Astrocyte (in vitro differentiated cells and primary cell): Measurements from ENCODE around the gene C1orf35. TPM values are rescaled to one million over a fixed set of nuclear protein-coding genes. Genes with fewer than 3 reads are reported as not detected.

ENCODE experiments used
- DNase-seq: peaks from one replicate; pipeline ENCODE4 v3.0.0-alpha.2; 2010; ENCODE audit warnings: low read depth
- FAIRE-seq: peaks from 2 replicates; lab custom pipeline; 2011; peaks lifted over from hg19 to GRCh38; lab: Jason Lieb, UNC
- H2AFZ ChIP-seq: 2 replicates; pipeline ENCODE4 v1.6.0; 2012; ENCODE audit warnings: low read depth, low read length, inconsistent platforms
- H3K27ac ChIP-seq: 2 replicates; pipeline ENCODE4 v1.5.1; 2011; ENCODE audit warnings: low read depth, low read length, inconsistent platforms
- H3K27me3 ChIP-seq: 2 replicates; pipeline ENCODE4 v1.6.0; 2011; ENCODE audit warnings: low read length, inconsistent platforms; ENCODE audit not compliant: insufficient read depth
- H3K36me3 ChIP-seq: 2 replicates; pipeline ENCODE4 v1.5.1; 2011; ENCODE audit warnings: low read length, inconsistent platforms; ENCODE audit not compliant: insufficient read depth
- H3K4me1 ChIP-seq: 2 replicates; pipeline ENCODE4 v1.5.1; 2011; ENCODE audit warnings: low read length, inconsistent platforms; ENCODE audit not compliant: insufficient read depth
- H3K4me2 ChIP-seq: 2 replicates; pipeline ENCODE4 v1.6.0; 2012; ENCODE audit warnings: low read length, inconsistent platforms
- H3K4me3 ChIP-seq: 2 replicates; pipeline ENCODE4 v1.5.1; 2011; ENCODE audit warnings: low read depth, mild to moderate bottlenecking, low read length, inconsistent platforms; ENCODE audit not compliant: insufficient read depth
- H3K79me2 ChIP-seq: 2 replicates; pipeline ENCODE4 v1.6.0; 2012; ENCODE audit warnings: mild to moderate bottlenecking, low read length, inconsistent platforms; ENCODE audit not compliant: insufficient read depth
- H3K9ac ChIP-seq: 2 replicates; pipeline ENCODE4 v1.6.0; 2012; ENCODE audit warnings: mild to moderate bottlenecking, low read length, inconsistent platforms
- H3K9me3 ChIP-seq: 2 replicates; pipeline ENCODE4 v1.5.1; 2012; ENCODE audit warnings: low read depth, mild to moderate bottlenecking, low read length, inconsistent platforms; ENCODE audit not compliant: insufficient read depth
- H4K20me1 ChIP-seq: 2 replicates; pipeline ENCODE4 v1.6.0; 2012; ENCODE audit warnings: low read length, inconsistent platforms; ENCODE audit not compliant: insufficient read depth
- H3K27ac Mint-ChIP-seq: one replicate; pipeline ENCODE4 v1.8.0; 2021; ENCODE audit warnings: mild to moderate bottlenecking, mixed read lengths; ENCODE audit not compliant: unreplicated experiment
- H3K27me3 Mint-ChIP-seq: one replicate; pipeline ENCODE4 v1.8.0; 2021; ENCODE audit warnings: low read depth, mixed read lengths; ENCODE audit not compliant: unreplicated experiment
- H3K36me3 Mint-ChIP-seq: one replicate; pipeline ENCODE4 v1.8.0; 2021; ENCODE audit warnings: low read depth, mixed read lengths; ENCODE audit not compliant: unreplicated experiment
- H3K4me1 Mint-ChIP-seq: one replicate; pipeline ENCODE4 v1.8.0; 2021; ENCODE audit warnings: low read depth, mixed read lengths; ENCODE audit not compliant: unreplicated experiment
- H3K4me3 Mint-ChIP-seq: one replicate; pipeline ENCODE4 v1.8.0; 2021; ENCODE audit warnings: mild to moderate bottlenecking, moderate library complexity, mixed read lengths; ENCODE audit not compliant: unreplicated experiment
- H3K9me3 Mint-ChIP-seq: one replicate; pipeline ENCODE4 v1.8.0; 2021; ENCODE audit warnings: mild to moderate bottlenecking, mixed read lengths; ENCODE audit not compliant: unreplicated experiment
- CTCF ChIP-seq: IDR thresholded peaks from 2 replicates; pipeline ENCODE4 v1.5.1; 2011; ENCODE audit warnings: low read depth, mild to moderate bottlenecking, inconsistent platforms, low read length, moderate library complexity; ENCODE audit not compliant: insufficient read depth
- EZH2 ChIP-seq: IDR thresholded peaks from 2 replicates; pipeline ENCODE4 v1.6.1; 2012; ENCODE audit warnings: mild to moderate bottlenecking, low read length, inconsistent platforms; ENCODE audit not compliant: insufficient read depth
- total RNA-seq: library from RNA; stranded (reverse); gene quantifications from 2 replicates; pipeline ENCODE4 v1.2.1, GENCODE V29; 2021

Gene C1orf35
- total RNA-seq, 1 donor from 2014 or later, result 21.8 TPM

DNA sequence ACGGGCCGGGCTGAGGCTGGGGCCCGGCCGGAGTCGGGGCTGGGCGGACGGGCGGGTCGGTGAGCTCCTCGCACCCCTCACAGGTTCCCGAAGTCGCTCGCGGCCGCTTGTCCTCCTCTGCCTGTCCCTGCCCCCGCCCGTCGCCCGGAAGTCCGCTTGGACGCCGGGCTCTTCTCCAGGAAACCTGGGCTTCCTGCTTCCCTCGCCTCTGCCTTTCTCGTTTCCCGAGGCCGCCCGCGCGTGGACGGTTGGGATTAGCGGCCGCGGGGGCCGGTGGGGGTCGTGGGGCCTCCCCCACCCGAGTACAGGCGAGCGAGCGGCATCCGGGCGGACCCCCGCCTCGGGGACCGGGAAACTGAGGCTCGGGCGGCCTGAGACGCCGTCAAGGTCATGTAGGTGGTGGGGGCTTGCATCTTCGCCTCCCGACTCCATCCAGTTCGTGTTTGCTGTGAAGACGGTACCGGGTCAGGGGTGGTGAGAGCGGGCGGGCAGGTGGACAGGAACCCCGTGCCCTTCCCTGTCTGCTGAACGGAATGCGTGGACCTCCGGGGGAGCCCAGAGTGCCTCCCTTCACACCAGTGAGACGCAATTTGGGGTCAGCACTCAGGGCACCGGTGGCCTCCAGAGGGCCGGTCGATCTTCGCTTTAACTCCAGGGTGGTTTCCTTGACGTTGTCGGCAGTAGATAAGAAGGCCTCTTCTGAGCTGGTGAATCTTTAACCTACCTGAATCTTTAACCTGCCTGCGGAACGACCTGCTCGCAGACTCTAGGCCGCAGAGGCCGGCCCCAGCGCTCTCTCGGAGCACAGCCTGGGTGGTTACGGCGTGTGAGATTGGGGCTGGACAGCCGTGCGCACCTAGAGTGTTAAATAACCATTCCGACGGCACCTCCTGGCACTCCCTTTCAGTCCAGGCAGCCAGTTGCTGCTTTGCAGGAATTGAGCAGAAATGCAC, 19.9 kb downstream of the C1orf35 start:
- H3K4me1 Mint-ChIP-seq, result peaks cover 37% of the 10 kb centered on the region
- peak overlapping the region; percentile 97 for H3K27ac ChIP-seq
- no peaks in the 10 kb centered on the region for H3K9me3 ChIP-seq
- peak overlapping the region; percentile 97 for H3K4me3 ChIP-seq
- no peak overlapping the region for H2AFZ ChIP-seq
- peaks cover 3% of the 10 kb centered on the region for H3K36me3 Mint-ChIP-seq
- peaks cover 78% of the 10 kb centered on the region for H3K79me2 ChIP-seq
- peaks cover 49% of the 10 kb centered on the region for H3K4me1 ChIP-seq
- no peaks in the 10 kb centered on the region for H3K27me3 Mint-ChIP-seq
- peaks cover 4% of the 10 kb centered on the region for H3K36me3 ChIP-seq
- peak overlapping the region; percentile 99 for H3K27ac Mint-ChIP-seq
- H3K9ac ChIP-seq, result peak overlapping the region; percentile 100
- peaks cover 76% of the 10 kb centered on the region for H4K20me1 ChIP-seq
- no peaks in the 10 kb centered on the region for H3K27me3 ChIP-seq
- H3K4me3 Mint-ChIP-seq, result peak overlapping the region; percentile 98
- no peak for TF ChIP-seq CTCF
- TF ChIP-seq EZH2, result no peak
- DNase-seq (no peak), FAIRE-seq (no peak)
- no peaks in the 10 kb centered on the region for H3K9me3 Mint-ChIP-seq
- peak overlapping the region; percentile 98 for H3K4me2 ChIP-seq

GRCh38 chr1:228082214-228082917, 20.8 kb downstream of the C1orf35 start, which contains the start of gene ARF1:
Gene ARF1, plus strand, starts transcription at chr1:228082708. Its CDS starts 14,407 bp downstream, at chr1:228097115.
- peak; percentile 65 for DNase-seq
- Histone ChIP-seq H4K20me1 (peaks cover 67% of the 10 kb centered on the region), H3K9ac (peak within 1 kb of the TSS; percentile 100), H3K79me2 (peaks cover 70% of the 10 kb centered on the region), H3K9me3 (no peaks in the 10 kb centered on the region), H3K27me3 (no peaks in the 10 kb centered on the region), H3K4me1 (peaks cover 40% of the 10 kb centered on the region), H3K36me3 (peaks cover 4% of the 10 kb centered on the region), H3K4me2 (peak within 1 kb of the TSS; percentile 98), H3K27ac (peak within 1 kb of the TSS; percentile 97), H3K4me3 (peak within 1 kb of the TSS; percentile 97), H2AFZ (peak within 1 kb of the TSS; percentile 69)
- Mint-ChIP-seq H3K4me3 (peak within 1 kb of the TSS; percentile 98), H3K4me1 (peaks cover 28% of the 10 kb centered on the region), H3K36me3 (peaks cover 3% of the 10 kb centered on the region), H3K27ac (peak within 1 kb of the TSS; percentile 99), H3K27me3 (peaks cover 4% of the 10 kb centered on the region), H3K9me3 (no peaks in the 10 kb centered on the region)
- no peak for TF ChIP-seq CTCF
- no peak for FAIRE-seq
